ENCODE data around the gene CHMP5. TPM values are rescaled to one million over a fixed set of nuclear protein-coding genes. Genes with fewer than 3 reads are reported as not detected.

CHMP5 gene
- polyA plus RNA-seq, 1 of the 3 experiments (the other 2 are of a cell fraction): 88.3 TPM

- Histone ChIP-seq H3K4me3 (ENCODE audit: low read depth in 2 of 2, low read length in 1 of 2) (no peak overlapping the region), H3K9me3 (no peaks in the 10 kb centered on the region), H3F3A (replicated peaks; ENCODE audit: insufficient read depth) (no peaks in the 10 kb centered on the region), H3K27me3 (ENCODE audit: insufficient read depth) (no peaks in the 10 kb centered on the region), H3K36me3 (replicated peaks in 1 of 2; ENCODE audit: control insufficient read depth in 1 of 2, insufficient read depth in 2 of 2, low read length in 1 of 2) (no peaks in the 10 kb centered on the region), H4K20me1 (ENCODE audit: insufficient read depth) (no peaks in the 10 kb centered on the region), H3K9ac (no peak overlapping the region), H3K27ac (ENCODE audit: low read depth in 2 of 2, low read length in 1 of 2) (no peak overlapping the region), H3K9me2 (no peaks in the 10 kb centered on the region), H3K4me2 (no peak overlapping the region), H2AFZ (ENCODE audit: low read depth) (no peak overlapping the region), H3K79me2 (ENCODE audit: insufficient read depth) (no peaks in the 10 kb centered on the region), H3K4me1 (ENCODE audit: control insufficient read depth in 1 of 2, insufficient read depth in 2 of 2, low read depth in 1 of 2, low read length in 1 of 2) (peaks cover 4% of the 10 kb centered on the region in 2 experiments; a peak in 2 of 4 replicates)
- no peak for DNase-seq
- ChIA-PET POLR2A (no interaction called here), CTCF (interaction anchor here (1.1 kb wide), 1 partner anchor 144 kb away, joined by 3 read pairs; no protein-coding TSS in a partner anchor)
- 74% methylated on average over 13 of the region's 13 CpGs for WGBS (ENCODE audit: low lambda C conversion rate)
- no peak for TF ChIP-seq JUND (IDR thresholded peaks at IDR 0.05)
- no peak for TF ChIP-seq MEF2A (IDR thresholded peaks at IDR 0.05; ENCODE audit: borderline replicate concordance, low read depth)
- no peak for TF ChIP-seq RCOR1 (IDR thresholded peaks at IDR 0.05; ENCODE audit: low read length)
- no peak for TF ChIP-seq NRF1 (IDR thresholded peaks at IDR 0.05; ENCODE audit: low read depth, low read length)
- TF ChIP-seq REST (IDR thresholded peaks at IDR 0.05; ENCODE audit: low read depth, low read length): no peak
- TF ChIP-seq TAF1 (IDR thresholded peaks at IDR 0.05; ENCODE audit: borderline replicate concordance, low read depth, low read length): no peak
- no peak for TF ChIP-seq FOSL2 (IDR thresholded peaks at IDR 0.05; ENCODE audit: borderline replicate concordance, low read depth)
- no peak for TF ChIP-seq EP300 (IDR thresholded peaks at IDR 0.05; ENCODE audit: borderline replicate concordance in 1 of 2, low read depth in 1 of 2, low read length in 1 of 2)
- no peak for TF ChIP-seq ZBTB33 (IDR thresholded peaks at IDR 0.05; ENCODE audit: borderline replicate concordance, low read depth)
- no peak for TF ChIP-seq EZH2phosphoT487 (IDR thresholded peaks at IDR 0.05; ENCODE audit: borderline replicate concordance, low read depth)
- TF ChIP-seq GABPA (IDR thresholded peaks at IDR 0.05; ENCODE audit: low read depth): no peak
Observed at GRCh38 chr9:33230756-33231622, 33.9 kb upstream of the CHMP5 start.

Data from SK-N-SH (cell line).